HG02885 (cell line): ENCODE results near the gene CBFA2T3.
"Not testable (repeated sequence)": the region's sequence is repeated elsewhere in the genome, so short reads cannot be mapped to it uniquely, and the experiment has no call there.

Experiments used
- ATAC-seq: cut with Tn5 transposase; IDR thresholded peaks from one replicate; pipeline ENCODE4 v1.9.1; 2021; ENCODE audit warnings: mild to moderate bottlenecking; ENCODE audit not compliant: unreplicated experiment, poor library complexity

Gene CBFA2T3

DNA sequence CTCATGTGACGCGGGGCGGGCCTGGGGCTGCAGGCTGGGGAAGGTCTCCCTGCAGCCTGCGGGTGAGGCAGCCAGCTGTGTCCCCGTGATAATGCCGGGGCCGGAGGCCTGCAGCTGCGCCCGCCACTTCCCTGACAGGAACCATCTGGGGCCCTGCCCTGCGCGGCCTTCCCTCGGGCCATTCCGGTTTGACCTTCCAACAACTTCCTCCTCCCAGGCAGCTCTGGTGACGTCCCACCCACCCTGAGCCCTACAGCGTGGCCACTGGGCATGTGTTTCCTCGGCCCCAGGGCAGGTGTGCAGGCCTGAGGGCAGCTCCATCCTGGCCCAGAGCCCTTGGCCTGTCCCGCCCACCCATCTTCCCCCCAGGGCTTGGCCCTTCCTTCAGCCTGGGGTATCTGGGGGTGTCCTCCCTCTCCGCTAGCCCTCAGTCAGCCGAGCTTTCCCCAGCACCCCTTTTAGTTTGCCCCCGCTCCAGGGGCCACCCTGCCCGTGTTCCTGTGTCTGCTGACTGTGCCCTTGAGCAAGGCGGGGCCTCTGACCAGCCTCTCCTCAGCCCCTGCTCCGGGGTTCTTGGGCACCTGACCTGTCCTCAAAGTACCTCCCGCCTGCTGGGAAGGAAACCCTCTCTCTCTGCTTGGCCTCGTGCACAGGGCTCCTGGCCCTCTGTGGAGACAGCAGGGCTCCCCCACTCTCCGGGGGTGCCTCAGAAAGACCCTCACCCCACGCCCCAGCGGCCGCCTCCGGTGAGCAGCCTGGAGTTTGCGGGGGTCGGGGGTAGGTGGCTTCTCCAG lies at the start of gene CBFA2T3:
Gene CBFA2T3, minus strand, starts transcription at position 190 of the 794 bp plus-strand sequence. CDS start 400 bp downstream, outside the sequence.
- no peak for ATAC-seq

DNA sequence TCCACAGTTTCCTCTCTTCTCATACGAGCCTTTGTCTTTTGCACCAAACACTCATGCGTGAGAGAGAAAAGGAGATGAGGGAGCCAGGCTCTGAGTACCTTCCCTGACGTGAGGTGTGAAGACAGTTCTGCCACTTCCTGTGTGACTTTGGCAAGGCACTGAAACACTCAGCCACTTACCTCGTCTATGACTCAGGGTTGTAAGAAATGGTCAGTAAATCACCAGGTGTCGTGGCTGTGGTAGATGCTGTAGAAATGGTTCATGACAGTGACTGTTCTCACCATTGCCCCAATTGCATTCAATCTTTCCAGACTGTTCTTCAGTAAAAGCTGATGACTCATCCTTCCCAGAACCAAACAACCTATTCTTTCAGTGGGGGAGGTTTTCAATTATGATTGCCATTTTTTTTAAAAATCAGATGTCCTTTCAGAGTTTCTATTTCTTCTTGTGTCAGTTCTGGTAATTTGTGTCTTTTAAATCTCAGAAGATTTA lies 49.2 kb upstream of the CBFA2T3 start:
- no peak for ATAC-seq

DNA sequence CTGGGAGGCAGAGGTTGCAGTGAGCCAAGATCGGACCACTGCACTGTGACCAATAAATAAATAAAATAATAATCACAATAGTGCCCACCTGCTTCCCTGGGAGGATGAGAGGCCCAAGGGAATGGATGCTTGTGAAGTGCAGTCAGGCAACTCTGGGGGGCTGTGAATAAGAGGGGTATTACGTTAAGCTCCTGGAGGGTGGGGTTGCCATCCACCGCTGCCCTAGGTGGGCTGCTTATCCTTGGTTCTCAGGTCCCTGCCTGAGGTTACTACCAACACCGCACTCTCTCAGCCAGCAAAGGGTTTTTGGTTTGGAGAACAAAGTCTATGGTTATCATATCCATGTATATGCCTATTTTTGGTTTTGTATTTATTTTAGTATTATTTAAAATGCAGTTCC lies 48.6 kb upstream of the CBFA2T3 start:
- ATAC-seq, result no peak

DNA sequence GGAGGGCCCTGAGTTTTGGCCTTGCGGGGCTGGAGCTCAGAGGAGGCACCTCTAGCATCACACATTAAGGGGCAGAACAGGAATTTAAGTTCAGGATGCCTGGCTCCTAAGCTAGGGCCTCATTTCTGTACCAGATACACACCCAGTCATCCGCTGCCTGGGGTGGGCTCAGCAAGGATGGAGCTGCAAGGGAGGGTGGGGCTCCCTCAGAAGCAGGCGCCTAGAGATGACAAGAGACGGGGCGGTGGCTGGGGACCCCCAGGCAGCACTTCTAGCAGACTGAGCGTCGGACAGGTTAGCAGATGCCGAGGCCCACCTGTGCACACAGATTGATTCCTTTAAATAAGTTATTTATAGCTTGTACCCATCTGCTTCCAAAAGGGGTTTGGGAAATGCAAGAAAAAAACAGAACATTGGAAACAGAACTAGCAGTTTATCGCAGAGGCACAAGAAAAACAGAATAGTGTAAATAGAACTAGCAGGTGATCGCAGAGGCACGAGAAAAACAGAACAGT lies 47.6 kb upstream of the CBFA2T3 start:
- ATAC-seq, result no peak

DNA sequence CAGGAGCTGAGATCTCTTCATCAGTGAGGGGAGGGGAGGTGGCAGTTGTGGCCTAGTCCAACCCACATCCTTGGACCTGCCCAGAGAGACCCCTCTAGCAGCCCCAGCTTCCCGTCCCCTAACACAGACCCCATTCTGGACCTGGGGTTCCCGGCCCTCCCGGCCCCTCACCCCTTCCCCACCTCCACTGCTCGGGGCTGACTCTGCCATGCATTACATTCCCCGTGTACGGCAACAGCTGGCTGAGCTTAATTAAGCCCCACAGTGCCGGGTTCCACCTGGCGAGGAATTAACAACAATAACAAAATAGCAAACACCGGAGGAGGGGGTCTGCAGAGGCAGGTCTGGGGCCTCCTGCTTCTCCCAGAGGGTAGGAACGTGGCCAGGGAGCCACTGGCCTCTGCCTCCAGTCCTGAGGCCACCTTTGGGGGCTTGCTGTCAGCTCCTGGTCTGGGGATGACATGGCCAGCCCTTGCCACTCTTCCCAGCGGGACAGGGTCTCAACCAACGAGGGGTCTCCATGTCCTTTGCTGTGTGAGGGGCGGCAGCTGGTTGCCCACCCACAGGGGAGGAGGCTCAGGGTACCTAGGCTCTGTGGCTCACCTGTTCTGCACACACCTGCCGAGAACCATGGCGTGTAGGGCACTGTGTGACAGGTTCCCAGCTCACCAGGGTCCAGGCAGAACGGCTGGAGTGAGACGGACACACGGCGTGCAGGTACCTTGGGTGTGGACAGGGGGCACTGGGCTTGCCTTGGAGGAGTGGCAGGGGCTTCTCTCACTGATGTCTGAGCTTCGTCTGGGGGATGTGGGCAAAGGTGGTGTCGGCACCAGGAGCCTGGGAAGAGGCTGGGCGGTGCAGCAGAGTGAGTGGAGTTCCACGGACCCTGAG lies 46.9 kb upstream of the CBFA2T3 start:
- ATAC-seq, result no peak

DNA sequence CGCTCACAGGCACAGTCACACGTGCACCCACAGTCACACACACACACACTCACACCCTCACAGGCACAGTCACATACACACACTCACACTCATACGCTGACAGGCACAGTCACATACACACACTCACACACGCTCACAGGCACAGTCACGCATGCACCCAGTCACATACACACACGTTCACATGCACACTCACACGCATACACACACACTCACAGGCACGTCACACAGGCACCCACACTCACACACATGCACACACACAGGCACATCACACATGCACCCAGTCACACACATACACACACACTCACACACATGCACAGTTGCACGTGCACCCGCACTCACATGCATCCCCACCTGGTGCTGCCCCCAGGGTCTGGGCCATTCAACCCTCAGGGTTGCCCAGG lies 46.1 kb upstream of the CBFA2T3 start:
- no peak for ATAC-seq

DNA sequence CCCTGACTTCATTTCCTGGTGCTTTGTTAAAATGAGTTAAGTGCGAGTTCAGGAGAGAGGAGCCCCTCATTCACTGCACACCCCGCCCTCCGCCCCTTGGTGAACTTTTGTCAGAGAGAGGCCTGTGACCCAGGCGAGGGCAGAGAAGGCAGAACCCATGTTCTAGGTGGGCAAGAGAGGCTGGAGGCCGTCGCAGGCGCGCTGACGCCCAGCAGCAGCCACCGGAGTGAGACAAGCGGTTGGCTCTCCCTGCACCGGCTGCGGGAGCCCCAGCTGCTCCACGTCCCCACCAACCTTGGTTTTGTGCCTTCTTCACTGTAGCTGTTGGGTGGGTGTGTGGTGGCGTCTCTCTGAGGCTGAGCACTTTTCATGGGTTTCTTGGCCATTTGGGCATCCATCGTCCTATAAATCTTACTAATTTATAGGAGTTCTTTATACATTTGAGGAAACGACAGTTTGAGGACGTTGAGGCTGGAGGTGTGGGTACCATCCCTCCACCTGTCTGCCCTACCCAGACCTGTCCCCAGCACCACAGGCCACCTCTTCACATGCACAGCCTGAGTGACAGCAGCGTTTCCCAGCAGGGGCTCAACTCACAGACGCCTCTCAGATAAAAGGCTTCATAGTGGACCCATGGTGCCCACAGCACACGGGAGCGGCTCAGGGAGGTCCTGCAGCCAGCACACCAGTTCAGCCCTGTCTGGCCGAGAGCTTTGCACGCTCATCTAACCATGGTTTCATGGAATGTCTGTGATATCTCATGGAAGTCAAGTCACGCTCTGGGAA lies 45.2 kb upstream of the CBFA2T3 start:
- no peak for ATAC-seq

DNA sequence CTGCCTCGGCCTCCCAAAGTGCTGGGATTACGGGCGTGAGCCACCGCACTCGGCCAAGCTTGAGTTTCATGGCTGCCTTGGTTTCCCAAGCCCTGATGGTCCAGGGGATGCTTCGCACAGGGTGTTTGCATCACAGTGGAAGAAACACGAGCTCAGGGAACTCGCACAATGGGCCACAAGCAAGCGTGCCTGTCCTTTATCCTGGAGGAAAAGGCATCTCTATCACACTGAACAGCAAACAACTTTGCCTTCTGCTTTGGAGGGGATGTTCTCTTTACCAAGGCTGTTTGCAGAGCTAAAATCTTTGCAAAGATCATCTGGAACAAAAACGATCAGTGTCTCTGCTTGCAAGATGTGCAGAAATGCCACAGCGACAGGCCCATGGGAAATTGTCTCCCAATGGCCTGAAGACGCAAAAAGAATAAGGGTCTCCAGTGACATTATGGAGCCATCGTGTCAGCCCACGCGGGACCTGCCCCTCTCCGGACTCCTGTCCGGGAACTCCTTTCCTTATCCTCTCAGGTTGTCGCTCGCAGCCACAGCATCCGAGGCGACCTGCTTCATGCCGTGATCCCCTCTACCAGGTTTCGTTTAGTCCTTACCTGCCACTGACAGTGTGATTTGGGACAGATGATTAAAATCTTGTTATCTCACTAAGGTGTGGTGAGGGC lies 44.1 kb upstream of the CBFA2T3 start:
- no peak for ATAC-seq

DNA sequence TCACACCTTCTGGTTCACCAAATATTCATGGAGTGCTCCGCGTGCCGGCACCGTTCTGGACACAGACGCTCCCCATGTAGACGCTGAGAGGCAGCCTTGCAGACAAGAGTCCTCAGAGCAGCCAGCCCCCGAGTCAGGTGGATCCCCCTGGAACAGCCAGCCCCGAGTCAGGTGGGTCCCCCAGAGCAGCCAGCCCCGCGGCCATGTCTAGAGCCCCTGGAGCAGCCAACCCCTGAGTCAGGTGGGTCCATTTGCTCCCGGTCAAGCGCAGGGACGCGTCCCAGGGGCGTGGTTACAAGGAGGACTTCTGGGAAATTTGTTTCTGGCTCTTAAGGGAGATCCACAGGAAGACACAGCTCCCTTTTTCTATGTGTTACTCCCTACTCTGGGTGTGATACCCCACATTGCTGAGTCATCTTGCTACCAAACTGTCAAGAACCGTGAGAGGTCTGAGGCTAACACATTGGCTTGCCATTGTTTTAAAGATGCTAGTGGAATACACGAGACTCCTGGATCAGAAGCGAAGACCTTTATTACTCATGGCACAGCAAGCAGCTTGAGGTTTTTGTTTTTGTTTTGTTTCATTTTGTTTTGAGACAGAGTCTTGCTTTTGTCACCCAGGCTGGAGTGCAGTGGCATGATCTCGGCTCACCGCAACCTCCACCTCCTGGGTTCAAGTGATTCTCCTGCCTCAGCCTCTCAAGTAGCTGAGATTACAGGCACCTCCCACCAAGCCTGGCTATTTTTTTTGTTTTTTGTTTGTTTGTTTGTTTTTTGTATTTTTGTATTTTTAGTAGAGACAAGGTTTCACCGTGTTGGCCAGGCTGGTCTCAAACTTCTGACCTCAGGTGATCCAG lies 43.3 kb upstream of the CBFA2T3 start:
- ATAC-seq, result no peak

DNA sequence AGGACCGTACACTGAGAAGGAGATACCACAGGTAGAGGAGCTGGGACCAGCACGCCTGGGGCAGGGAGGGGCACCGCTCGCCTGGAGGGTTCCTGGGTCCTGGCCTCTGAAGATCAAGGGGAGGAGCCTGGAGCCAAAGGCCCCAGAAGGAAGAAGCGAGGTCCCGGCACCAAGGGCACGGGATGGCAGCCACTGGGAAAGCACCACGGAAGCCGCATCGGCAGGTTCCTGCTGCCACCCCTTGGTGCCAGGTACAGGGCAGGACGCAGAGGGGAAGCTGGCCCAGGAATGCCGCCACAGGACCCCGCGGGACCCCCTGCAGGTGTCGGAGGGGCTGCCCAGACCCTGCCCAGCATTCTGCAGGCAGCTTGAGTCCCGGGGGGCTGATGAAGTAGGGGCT lies 42.5 kb upstream of the CBFA2T3 start:
- no peak for ATAC-seq

DNA sequence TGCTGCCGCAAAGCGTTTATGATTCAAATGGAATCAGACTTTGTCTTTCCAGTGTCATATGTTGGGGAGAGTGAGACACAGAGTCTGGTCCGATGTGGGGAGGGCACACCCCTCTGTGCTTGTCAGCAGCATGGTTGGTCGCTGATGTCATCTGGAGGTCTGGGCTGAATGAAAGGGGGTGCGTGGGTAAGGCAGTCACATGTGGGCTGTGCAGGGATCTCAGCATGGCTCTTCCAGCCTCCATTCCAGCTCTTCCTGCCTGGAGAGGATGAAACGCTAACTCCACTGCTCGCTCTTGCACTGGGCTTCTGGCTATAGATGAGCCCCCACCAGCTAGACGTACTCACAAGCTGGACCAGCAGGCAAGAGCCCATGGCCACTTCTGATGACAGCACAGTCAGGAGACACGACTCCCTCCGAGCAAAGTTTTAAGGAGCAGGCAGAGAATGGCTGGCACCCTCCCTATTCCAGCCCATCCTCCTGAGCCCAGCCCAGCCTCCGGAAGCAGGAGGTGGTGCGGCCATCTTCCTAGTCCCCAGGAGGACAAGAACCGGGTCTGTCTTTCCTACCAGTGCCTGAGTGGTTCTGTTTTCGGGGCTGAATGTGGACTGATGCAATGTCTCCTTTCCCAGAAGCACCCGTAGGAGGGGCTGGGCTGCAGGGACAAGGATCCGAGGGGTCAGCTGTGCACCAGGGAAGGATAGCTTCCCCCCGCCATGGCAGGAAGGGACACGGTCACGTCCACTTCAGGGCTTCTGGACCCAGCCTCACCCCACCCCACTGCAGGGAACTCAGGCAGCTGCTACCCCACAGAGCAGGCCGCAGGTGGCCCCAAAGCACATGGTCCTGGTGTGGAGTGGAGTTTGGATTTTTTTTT lies 41.5 kb upstream of the CBFA2T3 start:
- ATAC-seq, result no peak

DNA sequence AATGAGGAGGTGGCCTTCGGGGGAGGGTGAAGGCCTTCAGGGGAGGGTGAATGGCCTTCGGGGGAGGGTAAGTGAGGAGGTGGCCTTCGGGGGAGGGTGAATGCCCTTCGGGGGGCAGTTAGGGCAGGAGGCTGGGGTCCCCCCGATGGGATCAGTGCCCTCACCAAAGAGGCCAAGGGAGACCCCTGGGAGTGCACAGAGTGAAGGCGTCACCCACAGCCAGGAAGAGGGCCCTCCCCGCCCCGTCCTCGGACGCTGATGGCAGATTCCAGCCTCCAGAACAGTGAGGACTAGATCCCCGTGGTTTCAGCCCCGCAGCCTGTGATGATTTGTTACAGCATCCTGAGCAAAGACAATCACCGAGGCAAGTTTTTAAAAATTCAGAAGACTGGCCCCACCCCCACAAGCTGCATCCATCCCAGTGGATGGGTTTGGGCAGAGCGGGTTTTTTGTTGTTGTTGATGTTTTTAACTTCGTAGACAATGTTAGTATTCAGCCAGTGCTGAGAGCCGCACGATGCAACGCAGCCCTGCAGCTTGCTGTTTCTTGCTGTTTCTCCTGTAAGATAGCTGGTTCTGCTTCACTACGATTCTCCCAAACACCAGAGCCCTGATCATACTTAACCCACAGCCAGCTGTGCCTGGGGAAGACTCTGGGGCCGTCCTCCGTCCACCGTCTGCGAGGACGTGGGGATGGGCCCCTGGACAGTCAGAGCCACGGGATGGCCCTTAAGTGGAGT lies 40.7 kb upstream of the CBFA2T3 start:
- ATAC-seq, result no peak

DNA sequence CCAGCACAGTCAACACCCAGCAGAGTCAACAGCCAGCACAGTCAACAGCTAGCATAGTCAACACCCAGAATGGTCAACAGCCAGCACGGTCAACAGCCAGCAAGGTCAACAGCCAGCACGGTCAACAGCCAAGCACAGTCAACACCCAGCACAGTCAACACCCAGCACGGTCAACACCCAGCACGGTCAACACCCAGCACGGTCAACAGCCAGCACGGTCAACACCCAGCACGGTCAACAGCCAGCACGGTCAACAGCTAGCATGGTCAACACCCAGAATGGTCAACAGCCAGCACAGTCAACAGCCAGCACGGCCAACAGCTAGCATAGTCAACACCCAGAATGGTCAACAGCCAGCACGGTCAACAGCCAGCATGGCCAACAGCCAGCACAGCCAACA lies 39.6 kb upstream of the CBFA2T3 start:
- not testable (repeated sequence) for ATAC-seq

DNA sequence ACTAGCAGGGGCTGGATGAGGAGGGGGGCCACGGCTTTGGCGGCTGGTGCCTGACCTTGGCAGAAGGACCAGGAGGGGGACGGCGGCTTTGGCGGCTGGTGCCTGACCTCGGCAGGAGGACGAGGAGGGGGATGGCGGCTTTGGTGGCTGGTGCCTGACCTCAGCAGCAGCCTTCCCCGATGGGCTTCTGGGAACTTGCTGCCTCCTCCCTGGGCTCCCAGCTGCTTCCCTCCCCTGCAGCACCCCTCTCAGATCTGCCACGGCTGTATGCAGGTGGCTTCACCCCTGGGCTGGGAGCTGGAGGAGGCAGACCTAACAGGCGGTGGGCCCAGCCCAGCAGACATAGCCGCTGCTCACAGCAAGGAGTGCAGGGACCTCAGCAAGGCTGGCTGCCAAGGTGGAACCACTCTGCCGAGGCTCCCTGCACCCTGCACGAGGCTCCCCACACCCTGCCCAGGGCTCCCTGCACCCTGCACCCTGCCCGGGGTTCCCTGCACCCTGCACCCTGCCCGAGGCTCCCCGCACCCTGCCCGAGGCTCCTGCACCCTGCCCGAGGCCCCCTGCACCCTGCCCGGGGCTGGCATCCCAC lies 38.4 kb upstream of the CBFA2T3 start:
- ATAC-seq, result no peak

DNA sequence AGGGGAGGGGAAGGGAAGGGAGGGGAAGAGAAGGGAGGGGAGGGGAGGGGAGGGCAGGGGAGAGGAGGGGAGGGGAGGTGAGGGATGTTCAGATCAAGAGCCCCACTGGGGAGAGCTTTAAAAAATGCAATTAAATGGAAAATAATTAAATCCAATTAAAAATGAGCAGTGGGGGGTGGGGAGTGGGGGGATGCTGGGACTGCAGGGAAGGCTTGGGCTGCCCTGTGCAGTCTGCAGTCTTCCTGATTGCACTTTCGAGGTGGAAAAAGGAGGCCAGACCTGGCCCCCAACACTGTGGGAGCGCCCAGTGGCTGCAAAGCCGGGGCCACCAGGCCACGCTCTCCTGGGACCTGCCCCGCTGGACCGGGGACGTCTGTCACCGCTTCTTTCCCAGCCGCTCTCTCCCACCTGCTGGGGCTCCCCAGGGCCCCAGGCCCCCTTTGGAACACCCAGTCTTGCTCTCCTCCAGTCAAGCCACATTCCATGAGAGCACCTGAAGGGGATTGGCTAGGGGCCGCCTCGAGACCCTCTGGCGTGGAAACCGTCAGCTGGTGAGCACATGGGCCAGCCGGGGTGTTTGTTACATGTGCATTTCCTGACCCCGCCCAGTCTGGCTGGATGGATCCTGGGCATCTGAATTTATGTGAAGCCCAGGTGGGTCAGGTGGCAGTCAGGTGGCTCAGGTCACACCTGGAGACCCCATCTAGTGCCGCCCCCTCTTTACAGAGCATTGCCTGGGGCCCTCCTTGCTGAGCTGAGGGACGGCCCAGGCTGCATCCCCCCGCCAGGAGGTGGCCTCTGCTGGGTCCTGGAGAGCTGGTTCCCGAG lies 37.6 kb upstream of the CBFA2T3 start:
- ATAC-seq, result no peak
